IgD-negative memory B cell (primary cell): ENCODE measurements around the gene SGK2. TPM values are rescaled to one million over a fixed set of nuclear protein-coding genes. Genes with fewer than 3 reads are reported as not detected.
A peak's percentile ranks its signal among the peaks of the same experiment; 100 is the strongest.

Experiments used
- H3K27ac Mint-ChIP-seq, 3 donors: one replicate each; pipeline ENCODE4 v1.8.0; 2020 to 2022; ENCODE audit warnings: mild to moderate bottlenecking in 3 of 3, mixed read lengths in 3 of 3, moderate library complexity in 1 of 3
- H3K27me3 Mint-ChIP-seq: one replicate; pipeline ENCODE4 v1.8.0; 2021; ENCODE audit warnings: mixed read lengths
- H3K36me3 Mint-ChIP-seq: one replicate; pipeline ENCODE4 v1.8.0; 2020; ENCODE audit warnings: mild to moderate bottlenecking, mixed read lengths
- H3K4me1 Mint-ChIP-seq, 3 donors: one replicate each; pipeline ENCODE4 v1.8.0; 2020 to 2022; ENCODE audit warnings: mixed read lengths in 3 of 3, mild to moderate bottlenecking in 1 of 3
- H3K4me3 Mint-ChIP-seq, 4 donors: one replicate each; pipeline ENCODE4 v1.8.0; 2020 to 2022; ENCODE audit warnings: mild to moderate bottlenecking in 4 of 4, mixed read lengths in 4 of 4, moderate library complexity in 3 of 4
- H3K9me3 Mint-ChIP-seq, 3 donors: one replicate each; pipeline ENCODE4 v1.8.0; 2020 to 2021; ENCODE audit warnings: mixed read lengths in 3 of 3, mild to moderate bottlenecking in 1 of 3
- polyA plus RNA-seq: library from polyadenylated mRNA; unstranded; fragments of 300-500 nt; fragmentation: Illumina TruSeq; gene quantifications from one replicate; pipeline ENCODE4 v1.2.3, GENCODE V29; 2021

The SGK2 gene
- polyA plus RNA-seq, 1 donor from 2014 or later: not detected

DNA sequence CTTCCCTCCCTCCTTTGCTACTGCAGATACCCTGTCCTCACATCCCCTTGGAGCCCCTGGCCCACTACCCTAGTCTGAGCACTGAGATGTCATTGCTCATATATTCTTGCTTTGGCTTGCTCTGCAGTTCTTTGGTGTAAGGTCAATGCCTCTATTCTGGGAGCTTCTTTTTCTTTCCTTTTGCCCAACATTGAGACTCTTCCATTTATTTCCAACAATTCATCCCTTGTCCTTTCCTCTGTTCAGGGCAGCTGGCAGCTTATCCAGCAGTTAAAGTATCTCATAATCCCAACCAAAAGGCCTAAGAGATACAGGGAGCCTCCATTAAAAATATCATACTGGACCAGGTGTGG, 27.8 kb upstream of the SGK2 start:
- peaks cover 0 to 2% (median 0%) of the 10 kb centered on the region in 3 donors for H3K4me1 Mint-ChIP-seq
- H3K36me3 Mint-ChIP-seq: peaks cover 4% of the 10 kb centered on the region
- H3K9me3 Mint-ChIP-seq: peaks cover 0 to 2% (median 0%) of the 10 kb centered on the region in 3 donors
- no peak overlapping the region for H3K27ac Mint-ChIP-seq
- no peaks in the 10 kb centered on the region for H3K27me3 Mint-ChIP-seq
- no peak overlapping the region for H3K4me3 Mint-ChIP-seq

DNA sequence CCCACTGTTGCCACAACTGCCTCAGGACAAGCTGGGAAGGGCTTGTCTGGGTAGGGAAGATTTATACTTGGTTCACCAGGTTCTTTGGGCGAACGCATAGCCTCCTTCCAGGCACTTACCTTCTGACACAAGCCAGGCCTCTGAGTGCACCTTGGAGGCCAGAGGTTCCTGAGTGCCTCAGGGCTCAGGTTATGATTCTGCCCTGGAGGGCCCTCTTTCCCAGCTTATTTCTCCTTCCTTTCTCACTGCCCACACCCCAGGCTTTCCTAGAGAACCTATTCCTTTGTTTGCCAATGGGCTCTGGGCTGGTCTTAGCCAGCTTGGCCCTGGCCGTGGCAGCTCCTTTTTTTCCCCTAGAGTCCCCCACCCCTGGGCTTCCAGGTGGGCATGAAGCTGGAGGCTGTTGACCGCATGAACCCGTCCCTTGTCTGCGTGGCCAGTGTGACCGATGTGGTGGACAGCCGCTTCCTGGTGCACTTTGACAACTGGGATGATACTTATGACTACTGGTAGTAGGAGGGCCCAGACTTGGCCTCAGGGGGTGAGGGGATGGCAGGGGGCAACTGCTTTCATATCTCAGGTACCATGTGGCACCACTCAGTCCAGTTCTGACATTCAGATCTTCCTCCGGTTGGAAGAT, 26.3 kb upstream of the SGK2 start:
- no peak overlapping the region for H3K4me3 Mint-ChIP-seq
- peaks cover 5% of the 10 kb centered on the region for H3K36me3 Mint-ChIP-seq
- peaks cover 0 to 2% (median 0%) of the 10 kb centered on the region in 3 donors for H3K9me3 Mint-ChIP-seq
- H3K4me1 Mint-ChIP-seq: no peaks in the 10 kb centered on the region
- no peak overlapping the region for H3K27ac Mint-ChIP-seq
- no peaks in the 10 kb centered on the region for H3K27me3 Mint-ChIP-seq

- Mint-ChIP-seq H3K27me3 (no peaks in the 10 kb centered on the region), H3K36me3 (peaks cover 5% of the 10 kb centered on the region), H3K9me3 (peaks cover 0 to 1% (median 0%) of the 10 kb centered on the region in 3 donors), H3K4me3 (no peak overlapping the region), H3K27ac (no peak overlapping the region), H3K4me1 (no peaks in the 10 kb centered on the region)
Measured at GRCh38 chr20:43533060-43533459, 25.8 kb upstream of the SGK2 start.

DNA sequence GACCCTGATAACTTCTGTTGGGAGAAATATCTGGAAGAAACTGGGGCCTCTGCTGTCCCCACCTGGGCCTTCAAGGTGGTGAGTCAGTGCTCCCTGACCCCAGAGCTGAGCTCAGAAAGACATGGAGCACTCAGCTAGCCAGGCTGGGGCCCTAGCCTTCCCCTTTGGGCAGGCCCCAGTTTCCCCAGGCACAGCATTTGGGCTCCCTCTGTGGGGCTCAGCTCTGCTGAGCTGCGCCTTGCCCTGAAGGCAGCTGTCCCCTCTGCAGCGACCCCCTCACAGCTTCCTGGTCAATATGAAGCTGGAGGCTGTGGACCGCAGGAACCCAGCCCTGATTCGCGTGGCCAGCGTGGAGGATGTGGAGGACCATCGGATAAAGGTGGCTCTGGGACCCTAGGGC, 24.8 kb upstream of the SGK2 start:
- Mint-ChIP-seq H3K9me3 (no peaks in the 10 kb centered on the region), H3K4me3 (no peak overlapping the region), H3K4me1 (no peaks in the 10 kb centered on the region), H3K36me3 (peaks cover 5% of the 10 kb centered on the region), H3K27me3 (no peaks in the 10 kb centered on the region), H3K27ac (no peak overlapping the region)

GRCh38 chr20:43534791-43535350, 24.0 kb upstream of the SGK2 start:
- Mint-ChIP-seq H3K36me3 (peaks cover 5% of the 10 kb centered on the region), H3K4me1 (no peaks in the 10 kb centered on the region), H3K4me3 (no peak overlapping the region), H3K27me3 (no peaks in the 10 kb centered on the region), H3K27ac (peak overlapping the region in 1 of 3 donors; percentile 76), H3K9me3 (no peaks in the 10 kb centered on the region)

DNA sequence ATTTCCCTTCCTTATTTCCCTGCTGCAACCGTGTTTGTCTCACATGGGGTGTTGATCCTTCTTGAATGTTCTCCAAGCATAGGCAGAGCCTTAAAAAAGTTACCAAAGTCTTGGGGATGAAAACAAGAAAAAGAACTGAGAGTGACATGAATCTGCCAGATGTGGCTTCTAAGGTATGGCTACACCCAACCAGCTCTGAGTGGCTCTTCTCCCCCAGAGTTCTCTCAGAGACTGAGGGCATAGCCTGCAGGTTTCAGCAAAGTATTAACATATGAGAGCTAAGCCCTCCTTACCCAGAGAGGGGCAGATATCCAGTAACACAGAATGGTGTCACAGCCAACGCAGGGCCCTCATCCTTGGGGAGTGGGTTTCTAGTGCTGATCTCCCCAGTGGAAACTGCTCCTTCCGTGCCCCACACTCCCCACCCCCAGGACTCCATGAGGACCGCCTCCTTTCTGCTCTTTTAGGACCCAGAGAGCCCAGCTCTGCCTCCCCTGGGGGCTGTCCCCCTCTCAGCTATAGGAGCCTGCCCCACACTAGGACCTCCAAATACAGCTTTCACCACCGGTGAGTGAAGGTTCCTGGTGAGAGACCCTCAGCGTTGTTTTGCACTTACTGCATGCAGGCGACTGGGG, 23.3 kb upstream of the SGK2 start:
- Mint-ChIP-seq H3K27ac (peak overlapping the region in 1 of 3 donors; percentile 76), H3K27me3 (no peaks in the 10 kb centered on the region), H3K4me3 (no peak overlapping the region), H3K9me3 (no peaks in the 10 kb centered on the region), H3K4me1 (no peaks in the 10 kb centered on the region), H3K36me3 (peaks cover 5% of the 10 kb centered on the region)

DNA sequence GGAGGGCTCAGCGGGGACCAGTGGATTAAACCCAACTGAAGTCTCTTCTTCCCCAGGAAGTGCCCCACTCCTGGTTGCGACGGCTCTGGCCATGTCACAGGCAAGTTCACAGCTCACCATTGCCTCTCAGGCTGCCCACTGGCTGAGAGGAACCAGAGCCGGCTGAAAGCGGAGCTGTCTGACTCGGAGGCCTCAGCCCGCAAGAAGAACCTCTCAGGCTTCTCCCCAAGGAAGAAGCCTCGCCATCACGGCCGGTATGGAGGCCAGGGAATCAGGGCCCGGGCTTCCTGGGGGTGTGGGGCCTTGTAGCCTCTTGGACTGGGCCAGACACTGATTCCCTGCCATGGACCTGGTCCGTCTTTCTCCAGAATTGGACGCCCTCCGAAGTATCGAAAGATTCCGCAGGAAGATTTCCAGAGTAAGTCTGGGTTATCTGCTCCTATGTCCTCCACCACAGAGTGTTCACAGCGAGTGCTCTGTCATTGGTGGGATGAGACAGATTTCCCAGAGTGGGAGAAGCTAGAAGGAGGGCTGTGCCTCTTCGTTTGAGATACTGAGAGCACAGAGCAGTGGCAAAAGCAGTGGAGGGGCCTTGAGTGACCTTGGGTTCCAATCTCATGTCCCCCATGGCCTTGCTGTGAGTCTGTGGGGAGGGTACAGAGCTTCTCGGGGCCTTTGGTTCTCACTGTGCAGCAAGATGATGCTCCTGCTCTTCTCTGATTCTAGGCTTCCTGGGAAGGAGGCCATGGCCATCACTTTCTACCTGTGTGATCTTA, 22.6 kb upstream of the SGK2 start:
- Mint-ChIP-seq H3K9me3 (no peaks in the 10 kb centered on the region), H3K27ac (no peak overlapping the region), H3K4me1 (no peaks in the 10 kb centered on the region)

GRCh38 chr20:43536817-43537440, 21.9 kb upstream of the SGK2 start:
- Mint-ChIP-seq H3K4me1 (no peaks in the 10 kb centered on the region), H3K4me3 (no peak overlapping the region), H3K27me3 (no peaks in the 10 kb centered on the region), H3K36me3 (peaks cover 2% of the 10 kb centered on the region), H3K9me3 (no peaks in the 10 kb centered on the region), H3K27ac (no peak overlapping the region)

More for the DNA sequence above, 22.6 kb upstream of the SGK2 start:
- H3K36me3 Mint-ChIP-seq: peaks cover 2% of the 10 kb centered on the region
- H3K4me3 Mint-ChIP-seq: no peak overlapping the region
- H3K27me3 Mint-ChIP-seq: no peaks in the 10 kb centered on the region

GRCh38 chr20:43537921-43538877, 20.6 kb upstream of the SGK2 start:
- Mint-ChIP-seq H3K27me3 (no peaks in the 10 kb centered on the region), H3K27ac (peak overlapping the region in 1 of 3 donors; percentile 37), H3K4me3 (peak overlapping the region in 1 of 4 donors; percentile 49), H3K4me1 (no peaks in the 10 kb centered on the region), H3K36me3 (peaks cover 2% of the 10 kb centered on the region), H3K9me3 (no peaks in the 10 kb centered on the region)

GRCh38 chr20:43538878-43539700, 19.7 kb upstream of the SGK2 start:
- Mint-ChIP-seq H3K36me3 (peaks cover 2% of the 10 kb centered on the region), H3K27me3 (no peaks in the 10 kb centered on the region), H3K27ac (peak overlapping the region in 1 of 3 donors; percentile 71), H3K4me3 (no peak overlapping the region), H3K9me3 (no peaks in the 10 kb centered on the region), H3K4me1 (no peaks in the 10 kb centered on the region)

- H3K27me3 Mint-ChIP-seq: no peaks in the 10 kb centered on the region
- no peak overlapping the region for H3K27ac Mint-ChIP-seq
- H3K36me3 Mint-ChIP-seq: peaks cover 2% of the 10 kb centered on the region
- H3K9me3 Mint-ChIP-seq: no peaks in the 10 kb centered on the region
- H3K4me3 Mint-ChIP-seq: no peak overlapping the region
- no peaks in the 10 kb centered on the region for H3K4me1 Mint-ChIP-seq
Measured at GRCh38 chr20:43539975-43540672, 18.7 kb upstream of the SGK2 start.

DNA sequence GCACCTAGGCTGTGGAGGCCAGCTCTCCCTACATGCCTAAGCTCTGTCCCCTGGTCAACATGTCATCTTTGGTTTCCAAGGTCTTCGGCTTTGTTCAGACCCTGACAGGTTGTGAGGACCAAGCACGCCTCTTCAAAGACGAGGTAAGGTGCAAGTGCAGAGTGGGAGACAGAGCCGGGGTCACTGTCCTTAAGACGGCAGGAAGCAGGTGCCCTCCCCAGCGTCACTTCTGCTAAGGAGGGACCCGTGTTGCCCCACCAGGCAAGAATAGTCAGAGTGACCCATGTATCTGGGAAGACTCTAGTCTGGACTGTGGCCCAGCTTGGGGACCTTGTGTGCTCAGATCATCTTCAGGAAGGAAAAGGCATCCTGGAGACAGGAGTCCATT, 18.2 kb upstream of the SGK2 start:
- no peak overlapping the region for H3K4me3 Mint-ChIP-seq
- no peaks in the 10 kb centered on the region for H3K27me3 Mint-ChIP-seq
- H3K4me1 Mint-ChIP-seq: no peaks in the 10 kb centered on the region
- no peak overlapping the region for H3K27ac Mint-ChIP-seq
- H3K9me3 Mint-ChIP-seq: no peaks in the 10 kb centered on the region
- H3K36me3 Mint-ChIP-seq: peaks cover 2% of the 10 kb centered on the region

DNA sequence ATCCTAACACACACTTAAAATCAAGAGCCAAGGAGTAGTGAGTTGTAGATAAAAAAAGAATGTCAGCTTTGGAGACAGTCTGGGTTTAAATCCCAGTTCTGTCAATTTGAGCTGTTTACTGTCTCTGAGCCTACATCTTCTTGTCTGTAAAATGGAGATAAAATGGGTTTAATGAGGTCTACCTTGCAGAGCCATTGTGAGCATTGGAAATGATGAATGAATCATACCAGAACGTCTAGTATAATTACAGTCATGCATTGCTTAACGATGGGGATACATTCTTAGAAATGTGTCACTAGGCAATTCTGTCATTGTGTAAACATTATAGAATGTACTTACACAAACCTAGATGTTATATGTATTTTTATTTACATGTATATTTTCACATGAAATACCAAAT, 17.6 kb upstream of the SGK2 start:
- no peak overlapping the region for H3K27ac Mint-ChIP-seq
- no peaks in the 10 kb centered on the region for H3K9me3 Mint-ChIP-seq
- H3K27me3 Mint-ChIP-seq: no peaks in the 10 kb centered on the region
- H3K4me1 Mint-ChIP-seq: no peaks in the 10 kb centered on the region
- peaks cover 2% of the 10 kb centered on the region for H3K36me3 Mint-ChIP-seq
- H3K4me3 Mint-ChIP-seq: no peak overlapping the region
